Measurements from ENCODE around the gene NPR3.

Gene NPR3

DNA sequence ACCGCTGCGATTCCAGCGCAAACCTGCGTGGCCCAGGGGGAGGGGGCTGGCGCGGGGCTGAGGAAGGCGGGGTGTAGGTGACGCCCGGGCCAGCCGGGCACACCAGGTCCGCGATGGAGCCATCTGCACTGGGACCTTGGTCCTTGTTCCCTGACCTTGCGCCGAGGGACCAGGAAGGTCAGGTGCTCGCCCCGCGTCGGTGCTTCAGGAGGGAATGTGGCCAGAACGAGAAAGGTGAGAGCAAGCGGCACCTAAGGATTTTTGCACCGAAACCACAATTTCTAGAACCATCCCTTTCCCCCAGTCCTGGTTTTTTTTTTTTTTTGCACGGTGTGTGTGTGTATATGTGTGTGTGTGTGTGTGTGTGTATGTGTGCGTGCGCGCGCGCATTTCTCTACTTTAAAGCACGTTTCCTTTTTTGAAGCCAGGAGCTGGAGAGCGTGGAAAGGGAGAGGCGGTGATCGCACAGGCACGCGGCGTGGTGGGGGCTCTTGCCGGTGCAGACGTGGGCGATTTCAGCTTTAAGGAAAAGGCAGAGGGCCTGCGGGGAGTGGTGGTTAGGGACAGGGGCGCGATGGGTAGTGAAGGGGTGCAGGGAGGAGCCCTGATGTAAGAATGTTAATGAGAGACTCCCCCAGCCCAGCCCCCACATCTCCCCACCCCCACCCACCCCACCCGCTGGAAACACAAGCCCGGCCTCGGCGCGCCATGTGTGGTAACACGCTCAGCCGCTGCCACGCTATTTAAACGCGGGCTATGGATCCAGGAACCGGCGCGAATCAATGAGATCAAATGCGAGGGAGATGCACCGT is at the start of gene NPR3:
NPR3 (plus strand) TSS at position 772 of the 812 bp plus-strand sequence. CDS start 456 bp downstream, outside the sequence.
- DNase-seq (ENCODE audit: low spot score): no peak

DNA sequence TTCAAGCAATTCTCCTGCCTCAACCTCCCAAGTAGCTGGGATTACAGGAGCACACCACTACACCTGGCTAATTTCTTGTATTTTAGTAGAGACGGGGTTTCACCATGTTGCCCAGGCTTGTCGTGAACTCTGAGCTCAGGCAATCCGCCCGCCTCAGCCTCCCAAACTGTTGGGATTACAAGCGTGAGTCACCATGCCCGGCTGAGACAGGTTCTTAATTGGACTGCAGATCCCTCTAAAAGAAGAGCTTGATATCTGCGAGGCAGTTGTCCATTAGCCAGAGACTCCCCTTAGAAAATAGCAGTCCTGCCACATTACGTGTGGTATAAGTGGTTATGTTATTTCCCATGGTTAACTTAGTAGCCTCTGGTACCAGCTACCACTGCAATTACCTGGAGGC is 46.6 kb upstream of the NPR3 start:
- no peak for DNase-seq (ENCODE audit: low spot score)

GRCh38 chr5:32668552-32668951 is 42.6 kb upstream of the NPR3 start:
- DNase-seq (ENCODE audit: low spot score): no peak

DNA sequence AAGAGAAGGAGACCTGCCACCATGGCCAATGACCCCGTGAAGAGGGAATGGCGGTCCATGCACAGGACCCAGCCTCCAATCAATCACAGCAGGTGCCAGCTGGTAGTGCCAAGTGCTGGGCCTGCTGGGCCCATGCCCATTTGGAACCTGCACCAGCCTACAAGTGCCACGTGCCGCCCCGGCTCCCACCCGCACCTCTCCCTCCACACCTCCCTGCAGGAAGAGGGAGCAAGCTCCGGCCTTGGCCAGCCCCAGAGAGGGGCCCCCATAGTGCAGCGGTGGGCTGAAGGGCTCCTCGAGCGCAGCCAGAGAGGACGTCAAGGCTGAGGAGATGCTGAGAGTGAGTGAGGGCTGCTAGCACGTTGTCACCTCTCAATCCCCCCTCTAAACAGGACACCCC is 37.8 kb upstream of the NPR3 start:
- DNase-seq (ENCODE audit: low spot score): no peak

GRCh38 chr5:32677023-32677422 is 34.1 kb upstream of the NPR3 start:
- no peak for DNase-seq (ENCODE audit: low spot score)

- no peak for DNase-seq (ENCODE audit: low spot score)
Observed at GRCh38 chr5:32678472-32678871, 32.6 kb upstream of the NPR3 start.

GRCh38 chr5:32679218-32679617 is 31.9 kb upstream of the NPR3 start:
- no peak for DNase-seq (ENCODE audit: low spot score)

DNA sequence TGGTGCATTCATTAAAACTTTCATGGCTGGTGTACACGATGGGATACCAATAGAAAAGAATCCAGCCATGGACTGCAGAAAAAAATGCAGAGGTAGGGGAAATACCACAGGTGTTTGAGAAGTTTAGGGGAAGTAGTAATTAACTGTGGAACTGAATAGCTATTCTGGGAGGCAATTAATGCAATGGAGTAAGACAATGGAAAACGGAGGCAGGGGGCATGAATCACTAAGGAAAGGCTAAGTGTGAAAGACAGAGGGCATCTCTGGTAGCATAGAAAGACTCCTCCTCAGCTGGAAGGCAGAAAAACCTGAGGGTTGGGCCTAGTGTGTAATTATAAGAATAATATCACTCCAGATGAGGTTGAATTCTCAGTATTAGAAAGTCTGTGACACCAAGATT is 30.9 kb upstream of the NPR3 start:
- no peak for DNase-seq (ENCODE audit: low spot score)

GRCh38 chr5:32683125-32683524 is 28.0 kb upstream of the NPR3 start:
- no peak for DNase-seq (ENCODE audit: low spot score)

GRCh38 chr5:32684260-32684659 is 26.9 kb upstream of the NPR3 start:
- no peak for DNase-seq (ENCODE audit: low spot score)

- DNase-seq (ENCODE audit: low spot score): no peak
Observed at GRCh38 chr5:32686799-32687498, 24.2 kb upstream of the NPR3 start.

DNA sequence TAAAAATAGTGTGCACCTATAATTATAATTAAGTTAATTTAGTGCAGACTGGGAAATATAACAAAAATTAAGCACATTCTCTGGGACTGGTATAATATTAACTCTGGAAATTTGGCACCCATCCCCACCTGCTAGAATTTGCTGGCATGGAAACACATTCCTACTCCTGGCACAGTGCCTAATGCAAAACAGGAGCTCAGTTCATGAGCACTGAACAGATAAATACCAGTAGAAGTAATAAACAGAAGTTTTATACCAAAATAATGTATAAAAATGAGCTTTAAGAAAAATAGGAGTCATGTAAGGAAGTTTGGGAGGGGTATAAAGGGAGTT is 23.7 kb upstream of the NPR3 start:
- DNase-seq (ENCODE audit: low spot score): no peak

- peak; percentile 26 for DNase-seq (ENCODE audit: low spot score)
Observed at GRCh38 chr5:32690153-32690552, 21.0 kb upstream of the NPR3 start.

DNA sequence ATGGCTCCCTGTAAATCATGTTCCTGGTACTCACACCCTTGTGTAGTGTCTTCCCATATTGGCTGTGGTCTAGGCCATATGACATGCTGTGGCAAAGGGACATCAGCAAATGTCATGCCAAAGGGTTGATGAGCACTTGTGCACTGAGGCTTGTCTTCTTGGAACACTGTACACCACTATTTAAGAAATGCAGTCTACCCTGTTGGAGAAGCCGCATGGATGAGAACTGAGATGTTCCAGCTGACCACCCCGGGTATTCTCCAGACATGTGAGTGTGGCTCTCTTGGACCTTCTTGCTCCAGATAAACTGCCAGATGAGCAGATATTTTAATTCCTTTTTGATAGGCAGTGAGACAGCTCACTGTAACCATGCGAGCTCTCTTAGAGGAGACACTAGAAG is 20.5 kb upstream of the NPR3 start:
- no peak for DNase-seq (ENCODE audit: low spot score)

GRCh38 chr5:32692036-32692746 is 18.9 kb upstream of the NPR3 start:
- DNase-seq (ENCODE audit: low spot score): no peak

- DNase-seq (ENCODE audit: low spot score): no peak
Observed at GRCh38 chr5:32703957-32704356, 7.2 kb upstream of the NPR3 start.

- DNase-seq (ENCODE audit: low spot score): peak; percentile 65
Observed at GRCh38 chr5:32707418-32707997, 3.6 kb upstream of the NPR3 start.

- no peak for DNase-seq (ENCODE audit: low spot score)
Observed at GRCh38 chr5:32708949-32709348, 2.2 kb upstream of the NPR3 start.

DNA sequence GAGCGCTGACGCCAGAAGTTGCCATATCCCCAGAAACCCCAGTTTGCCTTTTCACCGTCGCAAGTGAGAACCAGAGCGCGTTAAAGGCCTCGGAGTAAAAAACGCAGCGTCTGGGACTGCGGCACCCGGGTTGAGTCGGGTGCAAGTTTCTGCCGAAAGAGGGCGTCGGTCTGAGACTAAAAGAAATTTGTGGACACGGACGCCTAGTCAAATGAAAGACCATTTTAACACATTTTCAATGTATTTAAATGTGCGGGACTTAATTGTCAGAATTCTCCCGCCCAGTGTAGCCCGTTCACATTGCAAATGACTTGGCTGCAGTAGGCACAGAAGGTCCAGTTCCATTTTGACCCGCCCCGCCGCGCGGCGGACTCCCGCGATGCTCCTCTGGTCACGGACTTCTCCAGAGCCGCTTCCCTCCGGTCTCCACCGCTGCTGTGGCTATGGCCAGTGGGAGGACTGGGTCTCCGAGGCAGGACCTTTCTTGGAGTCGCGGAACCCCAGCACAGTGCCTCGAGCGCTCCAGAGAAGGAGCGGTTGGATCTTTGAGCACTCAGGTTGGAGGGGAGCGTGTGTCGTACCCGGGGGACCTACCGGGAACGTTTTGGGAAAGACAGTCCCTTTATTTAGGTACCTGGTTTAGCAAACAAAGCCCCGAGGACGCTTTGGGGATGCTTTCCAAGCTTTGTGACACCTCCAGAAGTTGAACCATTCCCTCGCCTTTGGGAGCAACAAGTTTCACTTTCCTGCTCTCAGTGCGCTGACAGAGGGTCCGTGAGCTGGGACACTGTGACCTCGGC is 1.2 kb upstream of the NPR3 start:
- DNase-seq (ENCODE audit: low spot score): peak; percentile 31

- no peak for DNase-seq (ENCODE audit: low spot score)
Observed at GRCh38 chr5:32711362-32711680, 200 bp downstream of the NPR3 start.

- DNase-seq (ENCODE audit: low spot score): no peak
Observed at GRCh38 chr5:32711681-32712480, 760 bp downstream of the NPR3 start.
